Nucleus accumbens (tissue), 56 donors: ENCODE results near the gene NTN4.
"Not testable (repeated sequence)": the region's sequence is repeated elsewhere in the genome, so short reads cannot be mapped to it uniquely, and the experiment has no call there.

Experiments
- DNase-seq, 56 donors: peaks; one replicate each; lab custom pipeline; 2025; lab: John Stamatoyannopoulos, UW

NTN4 gene

GRCh38 chr12:95718006-95718431 is 72.5 kb downstream of the NTN4 start:
- no peak for DNase-seq

GRCh38 chr12:95717316-95717928 is 73.1 kb downstream of the NTN4 start:
- no peak for DNase-seq

DNA sequence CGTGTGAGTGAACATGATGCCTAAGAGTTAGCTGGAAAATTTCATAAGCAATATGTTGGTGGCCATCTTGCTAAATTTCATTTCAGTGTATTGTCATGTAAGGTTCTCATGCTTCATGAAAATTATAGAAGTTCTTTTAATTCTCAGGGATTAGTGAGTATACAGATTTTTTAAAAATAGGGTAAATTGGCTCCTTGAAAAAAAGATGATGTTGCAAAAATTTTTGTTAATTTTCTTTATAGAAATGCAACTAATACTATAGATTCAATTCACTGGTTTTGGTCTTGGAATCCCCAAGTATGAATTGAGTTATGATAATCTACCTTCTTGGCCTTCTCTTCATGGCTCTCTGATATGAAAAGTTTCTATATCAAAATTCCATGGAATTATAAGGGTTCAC is 75.4 kb downstream of the NTN4 start:
- no peak for DNase-seq

GRCh38 chr12:95712269-95712668 is 78.3 kb downstream of the NTN4 start:
- DNase-seq, result no peak

- DNase-seq, result no peak
Observed at GRCh38 chr12:95710386-95710785, 80.2 kb downstream of the NTN4 start.

GRCh38 chr12:95709152-95709551 is 81.4 kb downstream of the NTN4 start:
- no peak for DNase-seq

DNA sequence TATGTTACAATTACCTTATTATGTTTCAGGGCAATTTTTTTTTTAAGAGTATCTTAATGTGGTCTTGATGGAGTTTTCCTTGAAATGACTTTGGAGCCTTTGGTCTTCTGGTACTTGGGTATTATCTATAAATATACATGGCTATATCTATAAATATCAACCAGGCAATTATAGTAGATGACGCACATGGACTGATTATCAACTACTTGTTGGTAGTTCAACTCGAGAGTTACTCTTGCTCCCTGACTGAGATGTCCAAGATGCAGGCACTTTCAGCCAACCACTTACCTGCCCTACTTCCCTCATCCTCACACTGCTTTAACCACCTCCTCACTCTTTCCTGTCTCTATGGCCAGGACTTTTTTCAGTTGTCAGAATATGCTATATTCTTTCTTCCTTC is 85.4 kb downstream of the NTN4 start:
- DNase-seq, result no peak

- no peak for DNase-seq
Observed at GRCh38 chr12:95703986-95704385, 86.6 kb downstream of the NTN4 start.

- DNase-seq, result no peak
Observed at GRCh38 chr12:95701722-95702418, 88.7 kb downstream of the NTN4 start.

- DNase-seq, result no peak
Observed at GRCh38 chr12:95701275-95701674, 89.3 kb downstream of the NTN4 start.

- no peak for DNase-seq
Observed at GRCh38 chr12:95700316-95700785, 90.2 kb downstream of the NTN4 start.

DNA sequence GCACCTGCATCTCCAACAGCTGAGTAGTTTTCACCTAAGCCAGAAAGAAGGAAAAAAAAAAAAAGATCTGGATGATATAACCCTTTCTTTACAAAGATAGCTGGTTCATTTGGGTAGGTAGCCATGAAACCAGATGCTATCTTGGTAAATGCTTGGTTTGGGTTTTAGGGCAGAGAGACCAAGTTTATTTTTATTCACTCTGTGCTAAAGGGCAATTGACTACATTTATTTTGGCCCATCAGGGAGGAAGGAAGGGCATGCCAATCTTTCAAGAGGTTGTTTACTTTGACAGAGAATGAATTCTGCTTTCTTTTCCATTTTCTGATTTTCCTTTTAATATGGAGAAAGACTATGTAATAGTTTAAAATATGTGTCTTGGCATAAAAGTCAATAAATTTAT is 91.0 kb downstream of the NTN4 start:
- DNase-seq, result no peak

GRCh38 chr12:95694136-95694535 is 96.4 kb downstream of the NTN4 start:
- DNase-seq, result no peak

DNA sequence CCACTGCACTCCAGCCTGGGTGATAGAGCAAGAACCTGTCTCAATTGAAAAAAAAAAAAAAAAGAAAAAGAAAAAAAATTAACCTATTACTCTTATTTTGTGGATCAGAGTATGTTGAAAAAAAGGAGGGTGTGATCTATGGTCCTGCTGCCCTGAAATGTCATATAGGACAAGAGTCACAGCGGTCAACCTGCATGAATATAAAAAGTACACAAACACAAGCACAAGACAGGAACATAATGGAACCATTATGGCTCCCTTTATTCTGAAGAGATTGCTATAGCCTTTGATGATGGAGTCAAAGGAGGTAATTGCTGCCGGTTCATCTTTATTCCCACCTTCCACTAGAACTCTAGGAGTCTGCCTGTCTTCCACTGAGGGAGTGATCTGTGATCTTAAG is 96.9 kb downstream of the NTN4 start:
- DNase-seq, result no peak

DNA sequence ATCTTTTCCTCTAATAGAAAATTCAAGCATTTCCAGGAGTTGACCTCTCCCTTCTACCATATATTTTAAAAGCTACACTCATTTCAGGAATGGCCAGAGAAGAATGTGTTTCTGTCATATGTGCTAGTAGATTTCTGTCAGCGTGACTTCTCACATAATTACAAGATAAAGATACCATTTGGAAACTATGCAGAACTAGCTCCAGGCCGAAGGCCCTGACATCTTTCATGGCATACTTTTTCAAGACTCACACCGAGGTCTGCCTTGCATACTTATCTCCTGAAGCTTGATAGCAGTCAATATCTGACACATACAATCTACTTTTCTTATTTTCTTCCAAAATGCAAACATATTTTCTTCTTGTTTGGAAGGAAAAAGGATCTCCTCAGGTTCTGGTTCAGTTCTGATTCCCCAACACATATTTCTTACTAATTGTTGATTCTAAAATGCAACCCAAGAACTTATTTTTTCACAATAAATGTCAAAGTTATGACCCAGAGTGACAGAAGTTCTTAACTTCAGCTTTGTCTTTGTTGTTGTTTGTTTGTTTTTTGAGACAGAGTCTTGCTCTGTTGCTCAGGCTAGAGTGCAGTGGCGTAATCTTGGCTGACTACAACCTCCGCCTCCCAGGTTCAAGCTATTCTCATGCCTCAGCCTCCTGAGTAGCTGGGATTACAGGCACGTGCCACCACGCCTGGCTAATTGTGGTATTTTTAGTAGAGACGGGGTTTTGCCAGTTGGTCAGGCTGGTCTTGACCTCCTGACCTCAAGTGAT is 99.5 kb downstream of the NTN4 start:
- no peak for DNase-seq

GRCh38 chr12:95687937-95688336 is 102.6 kb downstream of the NTN4 start:
- DNase-seq, result no peak

DNA sequence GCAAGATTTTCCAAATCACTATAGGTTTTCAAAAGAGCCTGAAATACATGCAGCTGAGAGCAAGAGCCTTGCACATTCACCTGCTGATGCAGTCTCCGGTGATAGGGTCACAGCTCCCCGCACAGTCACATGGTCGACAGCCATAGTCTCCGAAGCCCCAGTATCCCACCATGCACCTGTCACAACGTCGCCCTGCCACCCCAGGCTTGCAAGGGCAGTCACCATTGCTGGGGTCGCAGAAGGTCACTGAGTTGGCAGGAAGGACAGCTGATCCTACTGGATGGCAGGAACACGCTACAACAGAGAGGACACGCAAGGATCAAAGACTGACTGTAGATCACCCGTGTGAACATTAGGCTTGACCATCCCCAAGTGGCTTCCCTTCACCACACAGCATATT is 107.1 kb downstream of the NTN4 start:
- no peak for DNase-seq

DNA sequence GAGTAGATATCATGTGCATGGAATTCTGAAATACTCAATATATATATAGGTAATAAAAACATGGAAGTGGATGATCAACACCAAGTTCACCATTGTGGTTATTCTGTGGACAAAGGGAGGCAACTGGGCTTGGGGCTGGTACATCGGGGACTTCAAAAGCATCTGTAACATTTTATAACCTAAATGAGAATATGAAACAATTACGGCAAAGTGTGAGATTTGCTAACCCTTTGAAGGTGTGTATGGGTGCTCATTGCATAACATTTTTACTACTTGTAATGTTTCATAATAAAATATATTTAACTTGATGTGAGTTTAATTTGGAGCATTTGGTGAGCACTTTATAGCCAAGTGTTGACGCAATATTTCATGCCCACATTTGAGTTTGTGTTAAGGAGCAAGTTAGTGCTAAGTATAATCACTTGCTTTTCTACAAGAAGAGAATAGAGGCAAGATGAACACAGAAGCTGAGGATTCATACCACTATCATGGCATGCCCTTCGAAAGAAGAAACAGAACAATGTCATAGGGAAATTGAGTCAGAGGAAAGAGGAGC is 109.3 kb downstream of the NTN4 start:
- DNase-seq, result no peak

- DNase-seq, result no peak
Observed at GRCh38 chr12:95678684-95679083, 111.9 kb downstream of the NTN4 start.

- not testable (repeated sequence) for DNase-seq
Observed at GRCh38 chr12:95677782-95678181, 112.8 kb downstream of the NTN4 start.

GRCh38 chr12:95674631-95675030 is 115.9 kb downstream of the NTN4 start:
- peak in 1 of 56 donors; percentile 35 for DNase-seq
